HepG2 (cell line): ENCODE measurements around the gene CCDC197. TPM values are rescaled to one million over a fixed set of nuclear protein-coding genes. Genes with fewer than 3 reads are reported as not detected.

Experiments used
- ADNP ChIP-seq: sonication (generic); formaldehyde crosslinking; IDR thresholded peaks from 2 replicates; pipeline ENCODE4 v1.4.0; 2020; ENCODE audit warnings: missing genetic modification reagents
- HNRNPLL ChIP-seq: fragments of 200-400 bp; formaldehyde crosslinking; IDR thresholded peaks from 2 replicates; pipeline ENCODE4 v1.6.1; 2017; ENCODE audit warnings: mild to moderate bottlenecking, low read depth, low read length; ENCODE audit not compliant: poor library complexity, severe bottlenecking
- KDM1A ChIP-seq: IDR thresholded peaks from 2 replicates; pipeline ENCODE4 v1.6.1; 2016; ENCODE audit warnings: missing compliant biosample characterization
- NR2F6 ChIP-seq, 2 experiments: IDR thresholded peaks; 2 replicates each; pipeline ENCODE4 v1.6.1; 2016; ENCODE audit warnings: antibody characterized with exemption in 1 of 2, mild to moderate bottlenecking in 1 of 2
- ZC3H13 ChIP-seq: sonication (generic); formaldehyde crosslinking; IDR thresholded peaks from 2 replicates; pipeline ENCODE4 v1.8.1; 2023; ENCODE audit warnings: mild to moderate bottlenecking, missing genetic modification reagents, moderate library complexity
- ZNF274 ChIP-seq: sonication (generic); formaldehyde crosslinking; IDR thresholded peaks from 2 replicates; pipeline ENCODE4 v1.5.1; 2020; ENCODE audit warnings: mild to moderate bottlenecking, missing genetic modification reagents
- ZNF44 ChIP-seq: sonication (generic); formaldehyde crosslinking; IDR thresholded peaks from 2 replicates; pipeline ENCODE4 v1.5.1; 2020; ENCODE audit warnings: mild to moderate bottlenecking, missing genetic modification reagents
- ZNF629 ChIP-seq: sonication (generic); formaldehyde crosslinking; conservative IDR thresholded peaks from 2 replicates; pipeline ENCODE4 v1.5.0; 2020; ENCODE audit warnings: missing genetic modification reagents
- ZNF772 ChIP-seq: sonication (generic); formaldehyde crosslinking; IDR thresholded peaks from 2 replicates; pipeline ENCODE4 v1.5.0; 2020; ENCODE audit warnings: mild to moderate bottlenecking, missing genetic modification reagents
- ZSCAN21 ChIP-seq: sonication (generic); formaldehyde crosslinking; IDR thresholded peaks from 2 replicates; pipeline ENCODE4 v1.8.0; 2022; ENCODE audit warnings: mild to moderate bottlenecking, missing genetic modification reagents, moderate library complexity, borderline replicate concordance
- polyA plus RNA-seq, 8 experiments: library from polyadenylated mRNA; depleted of rRNA in 3 of 8; stranded (reverse) in 7 of 8; unstranded in 1 of 8; fragments of >200 nt; fragmentation: Illumina TruSeq in 4 of 8; extraction: Trizol in 4 of 8; gene quantifications; 2 replicates each; pipeline versions ENCODE4 v1.2.1 to v1.2.3, GENCODE V29; 2011 to 2016; ENCODE audit warnings: low read depth in 4 of 8, missing spikeins in 1 of 8, mixed read lengths in 1 of 8; ENCODE audit not compliant: insufficient read depth in 1 of 8
- total RNA-seq, 5 experiments: library from RNA; depleted of rRNA; stranded (reverse); fragments of >200 nt; fragmentation: Illumina TruSeq; extraction: Trizol; gene quantifications; 2 replicates each; pipeline ENCODE4 v1.2.3, GENCODE V29; 2016; ENCODE audit warnings: low read depth in 1 of 5
- TF ChIP-seq, protein P1 (sequence below): sonication (generic); formaldehyde crosslinking; IDR thresholded peaks from 2 replicates; pipeline ENCODE4 v1.5.1; 2020; ENCODE audit warnings: mild to moderate bottlenecking, missing genetic modification reagents, moderate library complexity
- TF ChIP-seq, protein P2 (sequence below): sonication (generic); formaldehyde crosslinking; IDR thresholded peaks from 2 replicates; pipeline ENCODE4 v1.4.0; 2020; ENCODE audit warnings: missing genetic modification reagents, borderline replicate concordance
- TF ChIP-seq, protein P3 (sequence below), 2 experiments: sonication (generic) in 1 of 2; formaldehyde crosslinking in 1 of 2; IDR thresholded peaks; 2 replicates each; pipeline versions ENCODE4 v1.5.1 to v1.6.1; 2011 to 2020; ENCODE audit warnings: borderline replicate concordance in 1 of 2, low read depth in 1 of 2, low read length in 1 of 2, mild to moderate bottlenecking in 1 of 2, missing genetic modification reagents in 1 of 2, moderate library complexity in 1 of 2
- TF ChIP-seq, protein P4 (sequence below): IDR thresholded peaks from 2 replicates; pipeline ENCODE4 v1.6.1; 2016; ENCODE audit warnings: mild to moderate bottlenecking

CCDC197 gene
- total and polyA plus RNA-seq, 2 of the 13 experiments (the other 11 are each of a cell fraction or from before 2014, with no cell fraction given), result 0.11 to 0.13 TPM

DNA sequence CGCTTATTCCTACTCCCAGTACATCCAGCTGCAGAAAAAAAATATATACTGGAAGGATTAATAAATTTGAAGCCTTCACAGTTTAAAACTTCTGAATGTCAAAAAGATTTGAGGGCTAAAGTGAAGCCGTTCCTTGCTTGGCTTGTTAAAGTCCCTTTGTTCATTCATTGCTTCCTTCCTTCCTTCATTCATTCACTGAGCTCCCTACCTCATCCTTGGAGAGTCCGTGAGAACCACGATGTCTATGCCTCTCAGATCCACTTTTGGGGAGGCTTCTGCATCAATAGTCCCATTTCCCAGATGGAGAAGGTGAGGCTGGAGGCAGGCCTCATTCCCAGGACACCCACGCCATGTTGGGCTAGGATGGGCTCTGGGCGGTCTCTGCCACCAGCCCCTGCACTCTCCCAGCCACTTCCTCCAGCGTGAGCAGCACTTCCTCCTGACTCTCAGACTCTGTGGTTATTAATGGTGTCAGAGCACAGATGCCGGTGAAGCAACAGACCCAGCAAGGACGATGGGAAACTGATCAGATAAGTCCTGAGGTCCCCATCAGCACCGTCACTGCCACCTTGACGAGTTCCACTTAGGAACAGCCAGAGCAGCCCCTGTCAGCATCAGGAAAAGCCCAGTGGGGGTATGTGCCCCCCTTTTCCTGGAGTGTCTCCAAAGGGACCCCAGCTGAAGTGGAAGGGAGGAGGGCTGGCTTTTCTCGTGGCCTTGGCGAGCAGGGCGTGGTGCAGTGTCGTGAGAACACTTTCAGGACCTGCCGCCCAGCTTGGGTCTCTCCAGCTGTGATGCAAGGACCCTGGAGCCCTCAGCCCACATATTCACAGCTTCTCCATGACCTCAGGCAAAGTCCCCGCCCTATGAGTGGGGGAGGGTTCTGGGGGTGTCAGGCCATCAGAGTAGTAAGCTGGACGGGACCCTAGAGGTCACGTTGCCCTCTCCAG lies 41.9 kb upstream of the CCDC197 start (continued):
- TF ChIP-seq, protein P1, sequence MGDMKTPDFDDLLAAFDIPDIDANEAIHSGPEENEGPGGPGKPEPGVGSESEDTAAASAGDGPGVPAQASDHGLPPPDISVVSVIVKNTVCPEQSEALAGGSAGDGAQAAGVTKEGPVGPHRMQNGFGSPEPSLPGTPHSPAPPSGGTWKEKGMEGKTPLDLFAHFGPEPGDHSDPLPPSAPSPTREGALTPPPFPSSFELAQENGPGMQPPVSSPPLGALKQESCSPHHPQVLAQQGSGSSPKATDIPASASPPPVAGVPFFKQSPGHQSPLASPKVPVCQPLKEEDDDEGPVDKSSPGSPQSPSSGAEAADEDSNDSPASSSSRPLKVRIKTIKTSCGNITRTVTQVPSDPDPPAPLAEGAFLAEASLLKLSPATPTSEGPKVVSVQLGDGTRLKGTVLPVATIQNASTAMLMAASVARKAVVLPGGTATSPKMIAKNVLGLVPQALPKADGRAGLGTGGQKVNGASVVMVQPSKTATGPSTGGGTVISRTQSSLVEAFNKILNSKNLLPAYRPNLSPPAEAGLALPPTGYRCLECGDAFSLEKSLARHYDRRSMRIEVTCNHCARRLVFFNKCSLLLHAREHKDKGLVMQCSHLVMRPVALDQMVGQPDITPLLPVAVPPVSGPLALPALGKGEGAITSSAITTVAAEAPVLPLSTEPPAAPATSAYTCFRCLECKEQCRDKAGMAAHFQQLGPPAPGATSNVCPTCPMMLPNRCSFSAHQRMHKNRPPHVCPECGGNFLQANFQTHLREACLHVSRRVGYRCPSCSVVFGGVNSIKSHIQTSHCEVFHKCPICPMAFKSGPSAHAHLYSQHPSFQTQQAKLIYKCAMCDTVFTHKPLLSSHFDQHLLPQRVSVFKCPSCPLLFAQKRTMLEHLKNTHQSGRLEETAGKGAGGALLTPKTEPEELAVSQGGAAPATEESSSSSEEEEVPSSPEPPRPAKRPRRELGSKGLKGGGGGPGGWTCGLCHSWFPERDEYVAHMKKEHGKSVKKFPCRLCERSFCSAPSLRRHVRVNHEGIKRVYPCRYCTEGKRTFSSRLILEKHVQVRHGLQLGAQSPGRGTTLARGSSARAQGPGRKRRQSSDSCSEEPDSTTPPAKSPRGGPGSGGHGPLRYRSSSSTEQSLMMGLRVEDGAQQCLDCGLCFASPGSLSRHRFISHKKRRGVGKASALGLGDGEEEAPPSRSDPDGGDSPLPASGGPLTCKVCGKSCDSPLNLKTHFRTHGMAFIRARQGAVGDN (CRISPR knock-in tag), result peak; percentile 61
- TF ChIP-seq, protein P2, sequence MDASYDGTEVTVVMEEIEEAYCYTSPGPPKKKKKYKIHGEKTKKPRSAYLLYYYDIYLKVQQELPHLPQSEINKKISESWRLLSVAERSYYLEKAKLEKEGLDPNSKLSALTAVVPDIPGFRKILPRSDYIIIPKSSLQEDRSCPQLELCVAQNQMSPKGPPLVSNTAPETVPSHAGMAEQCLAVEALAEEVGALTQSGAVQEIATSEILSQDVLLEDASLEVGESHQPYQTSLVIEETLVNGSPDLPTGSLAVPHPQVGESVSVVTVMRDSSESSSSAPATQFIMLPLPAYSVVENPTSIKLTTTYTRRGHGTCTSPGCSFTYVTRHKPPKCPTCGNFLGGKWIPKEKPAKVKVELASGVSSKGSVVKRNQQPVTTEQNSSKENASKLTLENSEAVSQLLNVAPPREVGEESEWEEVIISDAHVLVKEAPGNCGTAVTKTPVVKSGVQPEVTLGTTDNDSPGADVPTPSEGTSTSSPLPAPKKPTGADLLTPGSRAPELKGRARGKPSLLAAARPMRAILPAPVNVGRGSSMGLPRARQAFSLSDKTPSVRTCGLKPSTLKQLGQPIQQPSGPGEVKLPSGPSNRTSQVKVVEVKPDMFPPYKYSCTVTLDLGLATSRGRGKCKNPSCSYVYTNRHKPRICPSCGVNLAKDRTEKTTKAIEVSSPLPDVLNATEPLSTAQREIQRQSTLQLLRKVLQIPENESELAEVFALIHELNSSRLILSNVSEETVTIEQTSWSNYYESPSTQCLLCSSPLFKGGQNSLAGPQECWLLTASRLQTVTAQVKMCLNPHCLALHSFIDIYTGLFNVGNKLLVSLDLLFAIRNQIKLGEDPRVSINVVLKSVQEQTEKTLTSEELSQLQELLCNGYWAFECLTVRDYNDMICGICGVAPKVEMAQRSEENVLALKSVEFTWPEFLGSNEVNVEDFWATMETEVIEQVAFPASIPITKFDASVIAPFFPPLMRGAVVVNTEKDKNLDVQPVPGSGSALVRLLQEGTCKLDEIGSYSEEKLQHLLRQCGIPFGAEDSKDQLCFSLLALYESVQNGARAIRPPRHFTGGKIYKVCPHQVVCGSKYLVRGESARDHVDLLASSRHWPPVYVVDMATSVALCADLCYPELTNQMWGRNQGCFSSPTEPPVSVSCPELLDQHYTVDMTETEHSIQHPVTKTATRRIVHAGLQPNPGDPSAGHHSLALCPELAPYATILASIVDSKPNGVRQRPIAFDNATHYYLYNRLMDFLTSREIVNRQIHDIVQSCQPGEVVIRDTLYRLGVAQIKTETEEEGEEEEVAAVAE (CRISPR knock-in tag), result no peak
- no peak for TF ChIP-seq ZC3H13 (CRISPR knock-in tag)
- no peak for TF ChIP-seq ZNF274 (CRISPR knock-in tag)
- TF ChIP-seq, protein P3, sequence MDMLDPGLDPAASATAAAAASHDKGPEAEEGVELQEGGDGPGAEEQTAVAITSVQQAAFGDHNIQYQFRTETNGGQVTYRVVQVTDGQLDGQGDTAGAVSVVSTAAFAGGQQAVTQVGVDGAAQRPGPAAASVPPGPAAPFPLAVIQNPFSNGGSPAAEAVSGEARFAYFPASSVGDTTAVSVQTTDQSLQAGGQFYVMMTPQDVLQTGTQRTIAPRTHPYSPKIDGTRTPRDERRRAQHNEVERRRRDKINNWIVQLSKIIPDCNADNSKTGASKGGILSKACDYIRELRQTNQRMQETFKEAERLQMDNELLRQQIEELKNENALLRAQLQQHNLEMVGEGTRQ (IDR thresholded peaks at IDR 0.05; ENCODE audit: low read depth, low read length), result no peak
- TF ChIP-seq, protein P3 (CRISPR knock-in tag; IDR thresholded peaks at IDR 0.05; ENCODE audit: borderline replicate concordance), result no peak
- TF ChIP-seq KDM1A, result 0 out of 2 replicates have a peak, but pooled peaks have one; percentile 60
- peak; percentile 98 for TF ChIP-seq ZNF629 (CRISPR knock-in tag)
- TF ChIP-seq ZNF44, result no peak
- TF ChIP-seq, protein P4, sequence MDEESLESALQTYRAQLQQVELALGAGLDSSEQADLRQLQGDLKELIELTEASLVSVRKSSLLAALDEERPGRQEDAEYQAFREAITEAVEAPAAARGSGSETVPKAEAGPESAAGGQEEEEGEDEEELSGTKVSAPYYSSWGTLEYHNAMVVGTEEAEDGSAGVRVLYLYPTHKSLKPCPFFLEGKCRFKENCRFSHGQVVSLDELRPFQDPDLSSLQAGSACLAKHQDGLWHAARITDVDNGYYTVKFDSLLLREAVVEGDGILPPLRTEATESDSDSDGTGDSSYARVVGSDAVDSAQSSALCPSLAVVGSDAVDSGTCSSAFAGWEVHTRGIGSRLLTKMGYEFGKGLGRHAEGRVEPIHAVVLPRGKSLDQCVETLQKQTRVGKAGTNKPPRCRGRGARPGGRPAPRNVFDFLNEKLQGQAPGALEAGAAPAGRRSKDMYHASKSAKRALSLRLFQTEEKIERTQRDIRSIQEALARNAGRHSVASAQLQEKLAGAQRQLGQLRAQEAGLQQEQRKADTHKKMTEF, result peak; percentile 30; the same call in 1 of the 2 replicates
- TF ChIP-seq ZNF772 (CRISPR knock-in tag), result 0 out of 2 replicates have a peak, but pooled peaks have one; percentile 27
- TF ChIP-seq HNRNPLL, result no peak
- TF ChIP-seq ADNP (CRISPR knock-in tag), result peak; percentile 58; the same call in 1 of the 2 replicates
- peak; percentile 39; the same call in 1 of the 2 replicates for TF ChIP-seq ZSCAN21
- 0 out of 2 replicates have a peak, but pooled peaks have one; percentile 23 for TF ChIP-seq NR2F6 (IDR thresholded peaks at IDR 0.05)
- TF ChIP-seq NR2F6 (CRISPR knock-in tag; IDR thresholded peaks at IDR 0.05), result no peak
